Measurements from ENCODE around the gene C6orf132.

The C6orf132 gene

DNA sequence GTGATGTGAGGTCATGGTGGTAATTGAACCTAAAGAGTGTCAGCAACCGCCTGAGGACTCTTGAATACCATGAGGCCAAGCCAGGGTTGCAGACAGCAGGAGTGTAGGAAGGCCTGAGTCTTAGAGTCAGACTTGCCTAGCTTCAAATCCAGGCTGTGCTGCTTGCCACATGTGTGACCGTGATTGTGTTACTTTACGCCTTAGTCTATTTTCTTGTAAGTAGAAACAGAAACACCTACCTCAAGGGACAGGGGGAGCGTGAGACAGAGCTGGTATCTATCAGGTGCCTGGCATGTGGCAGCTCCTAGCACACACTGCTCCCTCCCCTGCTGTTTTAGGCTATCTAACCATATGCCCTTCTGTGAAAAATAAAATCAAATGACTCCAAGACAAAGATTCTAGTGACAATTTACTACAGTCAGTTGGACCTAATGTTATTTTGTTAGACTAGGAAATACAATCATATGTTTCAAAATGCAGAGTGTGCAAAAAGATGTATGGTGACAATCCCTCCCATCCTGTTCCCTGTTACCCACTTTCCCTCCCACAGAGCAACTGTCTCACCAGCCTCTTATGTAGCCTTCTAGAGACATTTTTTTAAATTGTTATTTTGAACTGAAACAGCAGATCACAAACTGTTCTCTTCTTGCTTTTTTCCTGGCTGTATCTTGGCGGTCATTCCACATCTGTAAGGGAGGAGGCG is 70.4 kb downstream of the C6orf132 start:
- DNase-seq: no peak

DNA sequence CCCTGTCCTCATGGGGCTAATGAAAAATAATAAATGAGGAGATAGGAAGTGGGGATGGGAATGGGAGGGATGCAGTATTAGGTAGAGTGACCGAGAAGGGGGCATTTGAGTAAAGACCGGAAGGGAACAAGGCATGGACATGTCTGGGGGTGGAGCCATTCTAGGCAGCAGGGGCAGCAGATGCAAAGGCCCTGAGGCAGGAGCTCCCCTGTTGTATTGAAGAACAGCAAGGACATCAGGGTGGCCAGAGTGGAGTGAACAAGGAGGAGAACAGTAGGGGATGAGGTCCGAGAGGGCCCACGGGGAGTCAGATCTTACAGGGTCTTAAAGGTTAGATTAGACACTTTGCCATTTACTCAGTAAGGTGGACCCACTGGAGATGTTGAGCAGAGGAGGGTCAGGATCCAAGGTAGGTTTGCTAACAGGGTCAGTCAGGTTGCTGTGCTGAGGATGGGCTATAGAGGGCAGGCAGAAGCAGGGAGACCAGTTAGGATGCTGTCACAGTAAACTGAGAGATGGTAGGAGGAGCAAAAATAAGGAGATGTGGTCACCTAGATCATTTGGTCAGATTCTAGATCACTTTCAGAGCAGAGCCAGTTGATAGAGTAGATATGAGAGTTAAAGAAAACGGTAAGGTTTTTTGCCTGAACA is 73.4 kb downstream of the C6orf132 start:
- no peak for DNase-seq

DNA sequence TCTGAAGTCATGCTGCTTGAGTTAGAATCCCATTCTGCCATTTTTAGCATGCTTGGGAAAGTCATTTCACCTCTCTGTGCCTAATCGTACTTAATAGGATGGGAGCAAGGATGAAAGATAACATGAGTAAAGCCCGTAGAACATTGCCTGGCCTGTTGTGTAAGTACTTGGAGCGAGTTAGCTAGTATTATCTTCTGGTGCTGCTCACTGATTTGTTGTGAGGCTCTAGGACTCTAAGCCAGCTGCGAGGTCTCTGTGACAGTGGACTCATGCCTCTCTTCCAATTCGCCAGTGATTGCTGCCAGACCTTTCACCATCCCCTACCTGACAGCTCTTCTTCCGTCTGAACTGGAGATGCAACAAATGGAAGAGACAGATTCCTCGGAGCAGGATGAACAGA is 74.2 kb downstream of the C6orf132 start:
- no peak for DNase-seq

- no peak for DNase-seq
Measured at GRCh38 chr6:42066156-42066675, 76.2 kb downstream of the C6orf132 start.

DNA sequence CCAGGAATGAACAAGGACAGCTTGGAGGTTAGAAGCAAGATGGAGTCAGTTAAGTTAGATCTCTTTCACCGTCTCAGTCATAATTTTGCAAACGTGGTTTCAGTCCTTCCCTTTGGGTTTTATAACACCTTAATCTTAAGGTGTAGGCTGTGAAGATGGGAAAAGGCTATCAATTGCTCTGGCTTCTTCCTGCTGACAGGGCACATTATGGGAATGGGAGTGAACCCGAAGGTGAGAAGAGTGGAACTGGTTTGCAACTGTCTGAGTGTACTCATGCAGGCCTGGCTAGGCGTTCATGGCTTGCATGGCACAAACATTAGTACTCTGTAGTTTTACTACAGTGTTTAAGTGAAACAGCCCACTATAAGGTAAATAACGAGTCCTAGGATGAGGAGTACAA is 82.7 kb downstream of the C6orf132 start:
- no peak for DNase-seq

DNA sequence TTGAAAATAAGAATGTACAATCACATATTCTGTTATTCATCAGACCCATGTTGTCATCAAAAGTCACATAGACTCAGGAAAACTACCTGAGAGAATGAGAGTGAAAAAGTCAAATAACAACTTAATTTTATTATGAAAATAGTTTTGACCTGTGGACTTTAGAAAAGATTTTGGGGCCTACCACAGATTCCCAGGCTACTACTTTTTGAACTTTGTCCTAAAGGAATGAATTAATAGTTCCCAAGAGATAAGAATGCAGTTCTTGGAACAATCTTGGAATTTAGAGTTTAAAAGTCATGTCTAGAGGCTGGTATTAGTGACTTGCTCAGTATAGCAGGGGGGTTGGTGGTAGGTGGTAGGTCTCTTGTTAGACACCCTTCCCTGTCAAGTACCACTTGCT is 88.8 kb downstream of the C6orf132 start:
- DNase-seq: no peak

GRCh38 chr6:42051268-42051653 is 91.2 kb downstream of the C6orf132 start:
- no peak for DNase-seq
